ENCODE data around the gene GRIA3. TPM values are rescaled to one million over a fixed set of nuclear protein-coding genes. Genes with fewer than 3 reads are reported as not detected.

GRIA3 gene
- total RNA-seq, 1 experiment from 2014 or later, result not detected

- ChIA-PET CTCF (no interaction called here), POLR2A (ENCODE audit: unreplicated experiment) (no interaction called here)
- Histone ChIP-seq H3K4me3 (no peak overlapping the region), H4K20me1 (ENCODE audit: insufficient read depth) (no peaks in the 10 kb centered on the region), H3K27me3 (ENCODE audit: insufficient read depth, low read depth) (no peaks in the 10 kb centered on the region), H3K4me1 (replicated peaks; ENCODE audit: insufficient read depth) (no peaks in the 10 kb centered on the region), H3K9me3 (ENCODE audit: insufficient read depth, low read depth) (no peaks in the 10 kb centered on the region), H3K36me3 (ENCODE audit: low read depth) (no peaks in the 10 kb centered on the region), H3K9me2 (ENCODE audit: insufficient read depth) (no peaks in the 10 kb centered on the region), H3F3A (ENCODE audit: insufficient read depth, low read depth) (no peaks in the 10 kb centered on the region), H2AFZ (no peak overlapping the region), H3K27ac (no peak overlapping the region), H3K79me2 (ENCODE audit: low read depth) (no peaks in the 10 kb centered on the region), H3K4me2 (no peak overlapping the region)
- no peak for TF ChIP-seq CTCF (conservative IDR thresholded peaks at IDR 0.05)
- no peak for TF ChIP-seq EZH2 (IDR thresholded peaks at IDR 0.05; ENCODE audit: low read depth)
- no TSS peak for BruUV-seq (replicated peaks)
- intact Hi-C loops (cut with micrococcal nuclease; ENCODE audit: unreplicated experiment), result no loop called here
- DNase-seq, result no peak
Observed at GRCh38 chrX:123219916-123220315, 35.8 kb downstream of the GRIA3 start.

- intact Hi-C loops (cut with micrococcal nuclease; ENCODE audit: unreplicated experiment), result no loop called here
- H3K4me3 ChIP-seq, result no peak overlapping the region
- no peaks in the 10 kb centered on the region for H3K27me3 ChIP-seq (ENCODE audit: insufficient read depth, low read depth)
Observed at GRCh38 chrX:123222920-123223319, 38.8 kb downstream of the GRIA3 start.

DNA sequence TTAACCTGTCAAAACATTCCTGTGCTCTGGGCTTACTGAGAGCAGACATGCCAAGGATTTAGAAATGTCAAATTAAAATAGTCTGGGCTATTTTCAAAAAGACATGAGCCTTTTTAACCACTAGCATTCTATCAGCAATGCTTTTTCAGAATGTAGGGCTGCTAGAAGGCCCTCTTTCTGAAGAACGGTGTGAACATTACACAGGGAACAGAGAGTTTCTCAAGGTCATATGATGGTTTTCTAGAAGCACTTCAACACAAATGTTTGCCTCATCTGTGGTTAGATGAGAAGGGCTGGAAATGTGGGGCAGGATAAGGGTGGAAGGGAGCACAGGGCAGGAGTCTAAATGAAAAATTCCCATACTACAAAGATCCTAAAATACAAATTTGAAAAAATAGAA lies 39.3 kb downstream of the GRIA3 start:
- Histone ChIP-seq H3F3A (ENCODE audit: insufficient read depth, low read depth) (no peaks in the 10 kb centered on the region), H3K27ac (no peak overlapping the region), H4K20me1 (ENCODE audit: insufficient read depth) (no peaks in the 10 kb centered on the region), H3K4me1 (replicated peaks; ENCODE audit: insufficient read depth) (no peaks in the 10 kb centered on the region), H3K9me2 (ENCODE audit: insufficient read depth) (no peaks in the 10 kb centered on the region), H3K4me3 (no peak overlapping the region), H2AFZ (no peak overlapping the region), H3K4me2 (no peak overlapping the region), H3K9me3 (ENCODE audit: insufficient read depth, low read depth) (no peaks in the 10 kb centered on the region), H3K27me3 (ENCODE audit: insufficient read depth, low read depth) (no peaks in the 10 kb centered on the region), H3K79me2 (ENCODE audit: low read depth) (no peaks in the 10 kb centered on the region), H3K36me3 (ENCODE audit: low read depth) (no peaks in the 10 kb centered on the region)
- DNase-seq, result no peak
- intact Hi-C loops (cut with micrococcal nuclease; ENCODE audit: unreplicated experiment), result no loop called here
- ChIA-PET CTCF (no interaction called here), POLR2A (ENCODE audit: unreplicated experiment) (no interaction called here)
- TF ChIP-seq CTCF (conservative IDR thresholded peaks at IDR 0.05), result no peak
- no peak for TF ChIP-seq EZH2 (IDR thresholded peaks at IDR 0.05; ENCODE audit: low read depth)
- no TSS peak for BruUV-seq (replicated peaks)

More at GRCh38 chrX:123222920-123223319, 38.8 kb downstream of the GRIA3 start:
- no peak overlapping the region for H2AFZ ChIP-seq
- ChIA-PET POLR2A (ENCODE audit: unreplicated experiment) (no interaction called here), CTCF (no interaction called here)
- no peaks in the 10 kb centered on the region for H3K36me3 ChIP-seq (ENCODE audit: low read depth)
- H4K20me1 ChIP-seq (ENCODE audit: insufficient read depth), result no peaks in the 10 kb centered on the region
- no peak for TF ChIP-seq CTCF (conservative IDR thresholded peaks at IDR 0.05)
- TF ChIP-seq EZH2 (IDR thresholded peaks at IDR 0.05; ENCODE audit: low read depth), result no peak
- no peaks in the 10 kb centered on the region for H3K79me2 ChIP-seq (ENCODE audit: low read depth)
- H3K4me2 ChIP-seq, result no peak overlapping the region
- H3F3A ChIP-seq (ENCODE audit: insufficient read depth, low read depth), result no peaks in the 10 kb centered on the region
- no peaks in the 10 kb centered on the region for H3K4me1 ChIP-seq (replicated peaks; ENCODE audit: insufficient read depth)
- no TSS peak for BruUV-seq (replicated peaks)
- no peak overlapping the region for H3K27ac ChIP-seq
- no peak for DNase-seq
- H3K9me3 ChIP-seq (ENCODE audit: insufficient read depth, low read depth), result no peaks in the 10 kb centered on the region
- H3K9me2 ChIP-seq (ENCODE audit: insufficient read depth), result no peaks in the 10 kb centered on the region

Measured in PC-9 (cell line).